Astrocyte (in vitro differentiated cells and primary cell): Measurements from ENCODE around the gene MLF2. TPM values are rescaled to one million over a fixed set of nuclear protein-coding genes. Genes with fewer than 3 reads are reported as not detected.

ENCODE experiments used
- DNase-seq: peaks from one replicate; pipeline ENCODE4 v3.0.0-alpha.2; 2010; ENCODE audit warnings: low read depth
- FAIRE-seq: peaks from 2 replicates; lab custom pipeline; 2011; peaks lifted over from hg19 to GRCh38; lab: Jason Lieb, UNC
- H2AFZ ChIP-seq: 2 replicates; pipeline ENCODE4 v1.6.0; 2012; ENCODE audit warnings: low read depth, low read length, inconsistent platforms
- H3K27ac ChIP-seq: 2 replicates; pipeline ENCODE4 v1.5.1; 2011; ENCODE audit warnings: low read depth, low read length, inconsistent platforms
- H3K27me3 ChIP-seq: 2 replicates; pipeline ENCODE4 v1.6.0; 2011; ENCODE audit warnings: low read length, inconsistent platforms; ENCODE audit not compliant: insufficient read depth
- H3K36me3 ChIP-seq: 2 replicates; pipeline ENCODE4 v1.5.1; 2011; ENCODE audit warnings: low read length, inconsistent platforms; ENCODE audit not compliant: insufficient read depth
- H3K4me1 ChIP-seq: 2 replicates; pipeline ENCODE4 v1.5.1; 2011; ENCODE audit warnings: low read length, inconsistent platforms; ENCODE audit not compliant: insufficient read depth
- H3K4me2 ChIP-seq: 2 replicates; pipeline ENCODE4 v1.6.0; 2012; ENCODE audit warnings: low read length, inconsistent platforms
- H3K4me3 ChIP-seq: 2 replicates; pipeline ENCODE4 v1.5.1; 2011; ENCODE audit warnings: low read depth, mild to moderate bottlenecking, low read length, inconsistent platforms; ENCODE audit not compliant: insufficient read depth
- H3K79me2 ChIP-seq: 2 replicates; pipeline ENCODE4 v1.6.0; 2012; ENCODE audit warnings: mild to moderate bottlenecking, low read length, inconsistent platforms; ENCODE audit not compliant: insufficient read depth
- H3K9ac ChIP-seq: 2 replicates; pipeline ENCODE4 v1.6.0; 2012; ENCODE audit warnings: mild to moderate bottlenecking, low read length, inconsistent platforms
- H3K9me3 ChIP-seq: 2 replicates; pipeline ENCODE4 v1.5.1; 2012; ENCODE audit warnings: low read depth, mild to moderate bottlenecking, low read length, inconsistent platforms; ENCODE audit not compliant: insufficient read depth
- H4K20me1 ChIP-seq: 2 replicates; pipeline ENCODE4 v1.6.0; 2012; ENCODE audit warnings: low read length, inconsistent platforms; ENCODE audit not compliant: insufficient read depth
- H3K27ac Mint-ChIP-seq: one replicate; pipeline ENCODE4 v1.8.0; 2021; ENCODE audit warnings: mild to moderate bottlenecking, mixed read lengths; ENCODE audit not compliant: unreplicated experiment
- H3K27me3 Mint-ChIP-seq: one replicate; pipeline ENCODE4 v1.8.0; 2021; ENCODE audit warnings: low read depth, mixed read lengths; ENCODE audit not compliant: unreplicated experiment
- H3K36me3 Mint-ChIP-seq: one replicate; pipeline ENCODE4 v1.8.0; 2021; ENCODE audit warnings: low read depth, mixed read lengths; ENCODE audit not compliant: unreplicated experiment
- H3K4me1 Mint-ChIP-seq: one replicate; pipeline ENCODE4 v1.8.0; 2021; ENCODE audit warnings: low read depth, mixed read lengths; ENCODE audit not compliant: unreplicated experiment
- H3K4me3 Mint-ChIP-seq: one replicate; pipeline ENCODE4 v1.8.0; 2021; ENCODE audit warnings: mild to moderate bottlenecking, moderate library complexity, mixed read lengths; ENCODE audit not compliant: unreplicated experiment
- H3K9me3 Mint-ChIP-seq: one replicate; pipeline ENCODE4 v1.8.0; 2021; ENCODE audit warnings: mild to moderate bottlenecking, mixed read lengths; ENCODE audit not compliant: unreplicated experiment
- EZH2 ChIP-seq: IDR thresholded peaks from 2 replicates; pipeline ENCODE4 v1.6.1; 2012; ENCODE audit warnings: mild to moderate bottlenecking, low read length, inconsistent platforms; ENCODE audit not compliant: insufficient read depth
- total RNA-seq: library from RNA; stranded (reverse); gene quantifications from 2 replicates; pipeline ENCODE4 v1.2.1, GENCODE V29; 2021
- TF ChIP-seq, protein P1 (sequence below): IDR thresholded peaks from 2 replicates; pipeline ENCODE4 v1.5.1; 2011; ENCODE audit warnings: low read depth, mild to moderate bottlenecking, inconsistent platforms, low read length, moderate library complexity; ENCODE audit not compliant: insufficient read depth

MLF2 gene
- total RNA-seq, 1 donor from 2014 or later = 316 TPM

DNA sequence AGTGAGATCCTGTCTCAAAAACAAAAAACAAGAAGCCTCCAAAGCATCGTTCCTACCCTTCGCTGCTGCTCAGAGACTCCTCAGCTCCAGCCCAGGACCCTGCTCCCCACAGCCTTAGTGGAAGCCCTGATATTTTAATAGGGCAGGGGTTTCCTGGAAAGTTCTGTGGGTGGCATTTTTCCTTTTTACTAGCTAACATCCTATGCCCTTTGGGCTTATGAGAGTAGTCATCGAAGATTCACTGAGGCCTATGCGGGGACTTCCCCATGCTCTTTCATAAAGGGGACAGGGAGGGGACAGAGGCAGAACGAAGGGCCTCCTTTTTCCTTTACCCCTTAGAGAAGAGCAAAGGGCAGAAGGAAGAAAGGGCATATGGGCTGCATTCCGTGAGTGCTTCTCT is 27.6 kb upstream of the MLF2 start:
- Histone ChIP-seq H3K4me1 (peaks cover 6% of the 10 kb centered on the region), H3K79me2 (no peaks in the 10 kb centered on the region), H3K27me3 (no peaks in the 10 kb centered on the region), H3K9me3 (no peaks in the 10 kb centered on the region), H3K4me3 (no peak overlapping the region), H3K9ac (no peak overlapping the region), H4K20me1 (no peaks in the 10 kb centered on the region), H2AFZ (no peak overlapping the region), H3K4me2 (no peak overlapping the region), H3K27ac (no peak overlapping the region), H3K36me3 (no peaks in the 10 kb centered on the region)
- Mint-ChIP-seq H3K27me3 (peaks cover 28% of the 10 kb centered on the region), H3K9me3 (peaks cover 4% of the 10 kb centered on the region), H3K27ac (no peak overlapping the region), H3K36me3 (peaks cover 9% of the 10 kb centered on the region), H3K4me1 (peaks cover 9% of the 10 kb centered on the region), H3K4me3 (no peak overlapping the region)
- FAIRE-seq (no peak), DNase-seq (no peak)
- no peak for TF ChIP-seq EZH2
- TF ChIP-seq, protein P1, sequence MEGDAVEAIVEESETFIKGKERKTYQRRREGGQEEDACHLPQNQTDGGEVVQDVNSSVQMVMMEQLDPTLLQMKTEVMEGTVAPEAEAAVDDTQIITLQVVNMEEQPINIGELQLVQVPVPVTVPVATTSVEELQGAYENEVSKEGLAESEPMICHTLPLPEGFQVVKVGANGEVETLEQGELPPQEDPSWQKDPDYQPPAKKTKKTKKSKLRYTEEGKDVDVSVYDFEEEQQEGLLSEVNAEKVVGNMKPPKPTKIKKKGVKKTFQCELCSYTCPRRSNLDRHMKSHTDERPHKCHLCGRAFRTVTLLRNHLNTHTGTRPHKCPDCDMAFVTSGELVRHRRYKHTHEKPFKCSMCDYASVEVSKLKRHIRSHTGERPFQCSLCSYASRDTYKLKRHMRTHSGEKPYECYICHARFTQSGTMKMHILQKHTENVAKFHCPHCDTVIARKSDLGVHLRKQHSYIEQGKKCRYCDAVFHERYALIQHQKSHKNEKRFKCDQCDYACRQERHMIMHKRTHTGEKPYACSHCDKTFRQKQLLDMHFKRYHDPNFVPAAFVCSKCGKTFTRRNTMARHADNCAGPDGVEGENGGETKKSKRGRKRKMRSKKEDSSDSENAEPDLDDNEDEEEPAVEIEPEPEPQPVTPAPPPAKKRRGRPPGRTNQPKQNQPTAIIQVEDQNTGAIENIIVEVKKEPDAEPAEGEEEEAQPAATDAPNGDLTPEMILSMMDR = no peak

DNA sequence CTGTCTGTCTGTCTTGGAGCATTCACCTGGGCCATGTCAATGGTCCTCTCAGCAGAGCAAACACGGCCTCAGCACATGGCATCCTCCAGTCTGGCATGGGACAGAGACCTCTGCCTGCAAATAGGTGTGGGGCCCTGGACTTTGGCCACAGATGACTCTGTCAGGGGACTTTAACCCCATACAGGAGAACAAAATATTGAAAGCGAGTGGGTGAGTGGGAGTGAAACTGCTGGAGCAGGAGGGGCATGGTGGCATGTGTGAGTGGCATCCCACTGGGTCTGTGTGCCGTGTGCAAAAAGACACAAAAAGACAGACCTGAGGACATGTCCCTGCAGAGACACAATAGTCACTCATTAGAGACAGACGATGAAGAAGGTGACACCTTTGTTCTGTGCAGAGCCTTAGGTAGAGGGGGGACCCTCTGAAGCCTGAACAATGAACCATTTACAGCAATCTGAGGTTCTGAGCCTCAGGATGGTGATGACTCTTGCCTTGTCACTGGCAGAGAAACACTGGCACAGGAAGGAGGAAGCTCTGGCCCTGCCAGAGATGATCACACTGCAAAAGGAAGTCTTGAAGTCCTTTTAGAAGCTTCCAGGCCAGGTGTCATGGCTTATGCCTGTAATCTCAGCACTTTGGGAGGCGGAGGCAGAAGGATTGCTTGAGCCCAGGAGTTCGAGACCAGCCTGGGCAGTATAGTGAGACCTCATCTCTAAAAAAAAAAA is 26.9 kb upstream of the MLF2 start:
- peaks cover 4% of the 10 kb centered on the region for H3K9me3 Mint-ChIP-seq
- Histone ChIP-seq H3K36me3 (peaks cover 4% of the 10 kb centered on the region), H3K9ac (no peak overlapping the region), H2AFZ (no peak overlapping the region), H3K4me1 (peaks cover 6% of the 10 kb centered on the region), H3K9me3 (no peaks in the 10 kb centered on the region), H3K79me2 (no peaks in the 10 kb centered on the region), H3K27ac (no peak overlapping the region), H3K27me3 (no peaks in the 10 kb centered on the region), H4K20me1 (no peaks in the 10 kb centered on the region), H3K4me3 (no peak overlapping the region), H3K4me2 (no peak overlapping the region)
- no peak overlapping the region for H3K27ac Mint-ChIP-seq
- TF ChIP-seq, protein P1 = no peak
- TF ChIP-seq EZH2 = no peak
- H3K4me3 Mint-ChIP-seq = peak overlapping the region; percentile 74
- H3K36me3 Mint-ChIP-seq = peaks cover 11% of the 10 kb centered on the region
- H3K4me1 Mint-ChIP-seq = peaks cover 9% of the 10 kb centered on the region
- DNase-seq (no peak), FAIRE-seq (no peak)
- peaks cover 32% of the 10 kb centered on the region for H3K27me3 Mint-ChIP-seq
